ENCODE data around the gene LCAT. TPM values are rescaled to one million over a fixed set of nuclear protein-coding genes. Genes with fewer than 3 reads are reported as not detected.
A peak's percentile ranks its signal among the peaks of the same experiment; 100 is the strongest.

Gene LCAT
- polyA plus RNA-seq, 1 donor (not counting 4 experiments of a cell fraction or from before 2014, with no cell fraction given) = 6.5 TPM

DNA sequence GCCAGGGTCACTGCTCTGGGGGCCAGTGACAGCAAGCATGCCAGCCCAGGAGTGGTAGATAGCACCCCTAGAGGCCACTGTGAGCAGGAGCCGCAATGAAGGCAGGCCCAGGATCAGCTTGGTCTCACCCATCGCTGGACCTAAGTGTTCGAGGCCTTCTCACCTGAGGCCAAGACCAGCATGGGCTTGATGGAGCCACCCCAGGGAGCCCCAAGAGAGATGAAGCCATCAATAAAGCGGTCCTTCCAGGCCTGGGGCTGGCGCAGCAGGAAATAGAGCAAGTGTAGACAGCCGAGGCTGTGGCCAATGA, 1.8 kb downstream of the LCAT start:
- DNase-seq (ENCODE audit: low read depth, low spot score) = no peak
- Histone ChIP-seq H3K36me3 (ENCODE audit: control insufficient read depth in 2 of 2, extremely low read depth in 1 of 2, insufficient read depth in 2 of 2, low read length in 2 of 2) (peaks cover 49 to 53% of the 10 kb centered on the region in 2 experiments), H3K9ac (ENCODE audit: control insufficient read depth, extremely low read depth, insufficient read depth, low read length) (no peak overlapping the region), H3K9me1 (ENCODE audit: control insufficient read depth, extremely low read depth, insufficient read depth, low read length) (peaks cover 3% of the 10 kb centered on the region), H3K4me3 (ENCODE audit: control insufficient read depth in 2 of 3, extremely low read depth in 1 of 3, insufficient read depth in 2 of 3, low read depth in 1 of 3, low read length in 3 of 3) (no peak overlapping the region), H4K20me1 (ENCODE audit: control insufficient read depth, extremely low read depth, insufficient read depth, low read length) (peaks cover 3% of the 10 kb centered on the region), H3K4me2 (ENCODE audit: control insufficient read depth, extremely low read depth, insufficient read depth, low read depth, low read length) (no peak overlapping the region), H3K79me2 (ENCODE audit: control insufficient read depth, insufficient read depth, low read length) (peaks cover 5% of the 10 kb centered on the region), H3K27me3 (ENCODE audit: control insufficient read depth, extremely low read depth, insufficient read depth, low read length) (no peaks in the 10 kb centered on the region), H3K9me3 (ENCODE audit: control insufficient read depth, low read depth, low read length) (no peaks in the 10 kb centered on the region), H3K4me1 (ENCODE audit: control insufficient read depth, extremely low read depth, insufficient read depth, low read length) (peaks cover 3% of the 10 kb centered on the region), H2AFZ (ENCODE audit: control insufficient read depth, low read length) (no peak overlapping the region), H3K27ac (ENCODE audit: control insufficient read depth, insufficient read depth, low read length) (no peak overlapping the region)
- no peak for FAIRE-seq
- TF ChIP-seq EZH2 (IDR thresholded peaks at IDR 0.05; ENCODE audit: low read length) = no peak
- TF ChIP-seq, protein P1, sequence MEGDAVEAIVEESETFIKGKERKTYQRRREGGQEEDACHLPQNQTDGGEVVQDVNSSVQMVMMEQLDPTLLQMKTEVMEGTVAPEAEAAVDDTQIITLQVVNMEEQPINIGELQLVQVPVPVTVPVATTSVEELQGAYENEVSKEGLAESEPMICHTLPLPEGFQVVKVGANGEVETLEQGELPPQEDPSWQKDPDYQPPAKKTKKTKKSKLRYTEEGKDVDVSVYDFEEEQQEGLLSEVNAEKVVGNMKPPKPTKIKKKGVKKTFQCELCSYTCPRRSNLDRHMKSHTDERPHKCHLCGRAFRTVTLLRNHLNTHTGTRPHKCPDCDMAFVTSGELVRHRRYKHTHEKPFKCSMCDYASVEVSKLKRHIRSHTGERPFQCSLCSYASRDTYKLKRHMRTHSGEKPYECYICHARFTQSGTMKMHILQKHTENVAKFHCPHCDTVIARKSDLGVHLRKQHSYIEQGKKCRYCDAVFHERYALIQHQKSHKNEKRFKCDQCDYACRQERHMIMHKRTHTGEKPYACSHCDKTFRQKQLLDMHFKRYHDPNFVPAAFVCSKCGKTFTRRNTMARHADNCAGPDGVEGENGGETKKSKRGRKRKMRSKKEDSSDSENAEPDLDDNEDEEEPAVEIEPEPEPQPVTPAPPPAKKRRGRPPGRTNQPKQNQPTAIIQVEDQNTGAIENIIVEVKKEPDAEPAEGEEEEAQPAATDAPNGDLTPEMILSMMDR (optimal IDR thresholded peaks at IDR 0.05 in 1 of 3, IDR thresholded peaks at IDR 0.05 in 1 of 3, conservative IDR thresholded peaks at IDR 0.05 in 1 of 3; ENCODE audit: extremely low read depth in 1 of 3, insufficient read depth in 2 of 3, low read length in 3 of 3) = peak; percentile 76 to 82 (median 81)
- dilution Hi-C loops (cut with MboI; ENCODE audit: extremely low pct_ligation_motif_present, low sequenced_read_pairs) = no loop called here

DNA sequence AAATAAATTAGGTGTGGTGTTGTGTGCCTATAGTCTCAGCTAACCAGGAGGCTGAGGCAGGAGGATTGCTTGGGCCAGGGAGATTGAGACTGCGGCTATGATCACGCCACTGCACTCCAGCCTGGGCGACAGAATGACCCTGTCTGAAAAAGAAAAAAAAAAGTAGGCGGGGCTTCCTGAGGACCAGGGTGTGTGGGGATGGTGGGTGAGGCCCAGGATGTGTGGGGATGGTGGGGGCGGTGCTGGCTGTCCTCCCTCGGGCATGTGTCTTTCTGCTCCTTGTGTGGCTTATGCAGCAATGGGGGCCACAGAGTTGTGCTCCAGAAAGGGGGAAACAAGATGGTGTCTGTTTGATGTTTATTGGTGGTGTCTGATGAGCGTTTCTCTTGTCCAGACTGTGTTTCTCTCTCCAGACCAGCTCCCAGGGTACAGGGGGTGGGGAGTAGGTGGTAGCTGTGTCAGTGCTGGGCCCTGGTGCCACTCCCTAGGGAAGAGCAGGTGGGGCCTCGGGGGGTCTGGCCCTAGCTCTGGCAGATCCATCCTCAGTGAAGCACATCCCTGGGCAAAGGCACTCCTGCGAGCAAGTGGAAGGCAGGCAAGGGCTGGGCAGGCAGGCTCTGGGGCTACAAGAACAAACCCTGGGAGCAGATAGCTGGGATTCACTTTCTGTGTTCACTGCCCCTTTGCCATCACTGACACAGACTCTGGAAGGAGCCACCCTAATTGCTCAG, 2.3 kb downstream of the LCAT start:
- Histone ChIP-seq H4K20me1 (ENCODE audit: control insufficient read depth, extremely low read depth, insufficient read depth, low read length) (peaks cover 3% of the 10 kb centered on the region), H3K9ac (ENCODE audit: control insufficient read depth, extremely low read depth, insufficient read depth, low read length) (no peak overlapping the region), H3K27ac (ENCODE audit: control insufficient read depth, insufficient read depth, low read length) (no peak overlapping the region), H3K4me1 (ENCODE audit: control insufficient read depth, extremely low read depth, insufficient read depth, low read length) (peaks cover 7% of the 10 kb centered on the region), H3K36me3 (ENCODE audit: control insufficient read depth in 2 of 2, extremely low read depth in 1 of 2, insufficient read depth in 2 of 2, low read length in 2 of 2) (peaks cover 44 to 48% of the 10 kb centered on the region in 2 experiments), H3K4me3 (ENCODE audit: control insufficient read depth in 2 of 3, extremely low read depth in 1 of 3, insufficient read depth in 2 of 3, low read depth in 1 of 3, low read length in 3 of 3) (no peak overlapping the region), H3K4me2 (ENCODE audit: control insufficient read depth, extremely low read depth, insufficient read depth, low read depth, low read length) (no peak overlapping the region), H3K9me3 (ENCODE audit: control insufficient read depth, low read depth, low read length) (no peaks in the 10 kb centered on the region), H3K27me3 (ENCODE audit: control insufficient read depth, extremely low read depth, insufficient read depth, low read length) (no peaks in the 10 kb centered on the region), H2AFZ (ENCODE audit: control insufficient read depth, low read length) (no peak overlapping the region), H3K79me2 (ENCODE audit: control insufficient read depth, insufficient read depth, low read length) (peaks cover 5% of the 10 kb centered on the region), H3K9me1 (ENCODE audit: control insufficient read depth, extremely low read depth, insufficient read depth, low read length) (peaks cover 3% of the 10 kb centered on the region)
- no peak for TF ChIP-seq EZH2 (IDR thresholded peaks at IDR 0.05; ENCODE audit: low read length)
- TF ChIP-seq, protein P1 (optimal IDR thresholded peaks at IDR 0.05 in 1 of 3, IDR thresholded peaks at IDR 0.05 in 1 of 3, conservative IDR thresholded peaks at IDR 0.05 in 1 of 3; ENCODE audit: extremely low read depth in 1 of 3, insufficient read depth in 2 of 3, low read length in 3 of 3) = no peak
- dilution Hi-C loops (cut with MboI; ENCODE audit: extremely low pct_ligation_motif_present, low sequenced_read_pairs) = no loop called here
- FAIRE-seq (no peak), DNase-seq (ENCODE audit: low read depth, low spot score) (no peak)
